Spleen (tissue), 11 donors: Measurements from ENCODE around the gene FAM20C. TPM values are rescaled to one million over a fixed set of nuclear protein-coding genes. Genes with fewer than 3 reads are reported as not detected.

Source experiments
- DNase-seq: peaks from one replicate; pipeline ENCODE4 v3.0.0-alpha.2; 2020
- H3K27ac ChIP-seq, 8 donors: fragments of 200-600 bp; sonication (generic) in 7 of 8; 1 replicate in 4 of 8; 2 replicates in 4 of 8; pipeline versions ENCODE4 v1.5.0 to v1.8.0; 2016 to 2021; ENCODE audit warnings: inconsistent platforms in 4 of 8, mild to moderate bottlenecking in 4 of 8, moderate library complexity in 1 of 8
- H3K27me3 ChIP-seq, 7 donors: fragments of 200-600 bp; sonication (generic) in 6 of 7; replicated peaks in 1 of 7; 1 replicate in 4 of 7; 2 replicates in 3 of 7; pipeline versions ENCODE4 v1.5.0 to v1.8.0; 2016 to 2021; ENCODE audit warnings: inconsistent platforms in 3 of 7, mild to moderate bottlenecking in 1 of 7
- H3K36me3 ChIP-seq, 6 donors: fragments of 200-600 bp; sonication (generic) in 5 of 6; 1 replicate in 4 of 6; 2 replicates in 2 of 6; pipeline versions ENCODE4 v1.5.0 to v1.8.0; 2016 to 2021; ENCODE audit warnings: inconsistent platforms in 2 of 6
- H3K4me1 ChIP-seq, 6 donors: fragments of 200-600 bp; sonication (generic) in 5 of 6; 1 replicate in 3 of 6; 2 replicates in 3 of 6; pipeline versions ENCODE4 v1.5.0 to v1.8.0; 2016 to 2021; ENCODE audit warnings: inconsistent platforms in 3 of 6
- H3K4me3 ChIP-seq, 8 donors: fragments of 200-600 bp; sonication (generic) in 7 of 8; 1 replicate in 4 of 8; 2 replicates in 4 of 8; pipeline versions ENCODE4 v1.5.0 to v1.8.0; 2016 to 2021; ENCODE audit warnings: inconsistent platforms in 4 of 8, mild to moderate bottlenecking in 4 of 8, moderate library complexity in 2 of 8
- H3K9me3 ChIP-seq, 8 donors: fragments of 200-600 bp; sonication (generic) in 7 of 8; 1 replicate in 4 of 8; 2 replicates in 4 of 8; pipeline versions ENCODE4 v1.5.0 to v1.8.0; 2016 to 2021; ENCODE audit warnings: inconsistent platforms in 4 of 8
- CTCF ChIP-seq, 11 experiments: fragments of 200-600 bp in 7 of 11; fragments of 450-650 bp in 4 of 11; sonication (generic) in 4 of 11; IDR thresholded peaks in 8 of 11; conservative IDR thresholded peaks in 3 of 11; 1 replicate in 7 of 11; 2 replicates in 4 of 11; pipeline versions ENCODE4 v1.4.0 to v1.8.0; 2016 to 2021; ENCODE audit warnings: antibody characterized with exemption in 11 of 11, inconsistent platforms in 4 of 11, mild to moderate bottlenecking in 1 of 11
- POLR2A ChIP-seq, 3 donors: fragments of 450-650 bp; IDR thresholded peaks; one replicate each; pipeline ENCODE4 v1.5.1; 2017; ENCODE audit warnings: antibody characterized with exemption in 3 of 3, mild to moderate bottlenecking in 1 of 3
- POLR2AphosphoS5 ChIP-seq, 3 donors: sonication (generic); formaldehyde crosslinking; IDR thresholded peaks; one replicate each; pipeline ENCODE4 v1.5.1; 2017; ENCODE audit warnings: antibody characterized with exemption in 3 of 3
- WGBS, 5 donors: extraction: QIAGEN DNeasy Blood & Tissue Kit in 3 of 5; methylation state at CpG; one replicate each; pipeline versions ENCODE4 v1.1.5 to v1.1.7; 2013 to 2018; 5-methylcytosine and 5-hydroxymethylcytosine counted together
- intact Hi-C: fragments of 100-400 bp; cut with DNase I; formaldehyde crosslinking; loops from one replicate; pipeline ENCODE4 v1.15.0; 2023; ENCODE audit warnings: low total_unique reads
- polyA plus RNA-seq, 3 donors: library from polyadenylated mRNA; stranded (reverse); fragments of 200-250 nt; gene quantifications; one replicate each; pipeline ENCODE4 v1.2.1, GENCODE V29; 2013
- total RNA-seq, 7 donors: library from RNA; depleted of rRNA in 3 of 7; stranded (reverse); fragments of >200 nt in 3 of 7; fragmentation: NEBNext Ultra II Directional in 4 of 7; extraction: Animal tissue kit (Norgen Biotek cat#: 25700) in 4 of 7; gene quantifications; one replicate each; pipeline versions ENCODE4 v1.1.0 to v1.2.1, GENCODE V29; 2016 to 2021
- donor health status: healthy with polysubstance abuse.
- donor health status: DM: no; HTN: no; CAD: no; lungs with moderate emphysema.
- donor health status: DM: no; HTN: no; CAD: no.
- donor health status: Bipolar disorder and iron deficiency.
- donor health status: healthy.
- donor health status: DM: no; HTN: no; CAD: no.
- donor health status: DM: yes; HTN: yes; CAD: no.

The FAM20C gene
- total and polyA plus RNA-seq, 10 donors: 6.9 to 27.3 (median 14.6) TPM

GRCh38 chr7:191105-191980 is 1.0 kb upstream of the FAM20C start:
- Histone ChIP-seq H3K9me3 (no peaks in the 10 kb centered on the region), H3K4me1 (peaks cover 0 to 52% (median 26%) of the 10 kb centered on the region in 6 donors), H3K4me3 (peak overlapping the region; percentile 48 to 81 (median 58)), H3K27ac (peak overlapping the region in 7 of 8 donors; percentile 29 to 86 (median 72)), H3K27me3 (peaks cover 0 to 71% (median 35%) of the 10 kb centered on the region in 7 donors), H3K36me3 (peaks cover 0 to 11% (median 0%) of the 10 kb centered on the region in 6 donors)
- DNase-seq: no peak
- 31 to 70% (median 37%) methylated on average over 13 to 34 of the region's 34 CpGs for WGBS, 5 donors
- TF ChIP-seq CTCF (IDR thresholded peaks at IDR 0.05 in 8 of 11, conservative IDR thresholded peaks at IDR 0.05 in 3 of 11): no peak
- TF ChIP-seq POLR2AphosphoS5 (IDR thresholded peaks at IDR 0.05): no peak
- no peak for TF ChIP-seq POLR2A (IDR thresholded peaks at IDR 0.05)
- intact Hi-C loops: no loop called here

- Histone ChIP-seq H3K27ac (peak overlapping the region in 6 of 8 donors; percentile 51 to 86 (median 74)), H3K9me3 (no peaks in the 10 kb centered on the region), H3K4me1 (peaks cover 0 to 52% (median 26%) of the 10 kb centered on the region in 6 donors), H3K36me3 (peaks cover 0 to 27% (median 7%) of the 10 kb centered on the region in 6 donors), H3K27me3 (peaks cover 0 to 75% (median 35%) of the 10 kb centered on the region in 7 donors), H3K4me3 (peak overlapping the region; percentile 48 to 81 (median 58))
- TF ChIP-seq CTCF (IDR thresholded peaks at IDR 0.05 in 8 of 11, conservative IDR thresholded peaks at IDR 0.05 in 3 of 11): no peak
- TF ChIP-seq POLR2AphosphoS5 (IDR thresholded peaks at IDR 0.05): no peak
- TF ChIP-seq POLR2A (IDR thresholded peaks at IDR 0.05): no peak
- WGBS, 5 donors: 0 to 2% (median 1%) methylated on average over 85 to 119 of the region's 119 CpGs; no CpG with 5 or more reads in 2 of the 5 donors
- intact Hi-C loops: no loop called here
- no peak for DNase-seq
These were observed 520 bp downstream of the FAM20C start for GRCh38 chr7:192701-193480.

GRCh38 chr7:193481-194251 is 1.3 kb downstream of the FAM20C start:
- peaks cover 0 to 75% (median 35%) of the 10 kb centered on the region in 7 donors for H3K27me3 ChIP-seq
- no peak for DNase-seq
- peaks cover 0 to 34% (median 8%) of the 10 kb centered on the region in 6 donors for H3K36me3 ChIP-seq
- H3K4me3 ChIP-seq: peak overlapping the region; percentile 14 to 81 (median 58)
- no peak for TF ChIP-seq CTCF (IDR thresholded peaks at IDR 0.05 in 8 of 11, conservative IDR thresholded peaks at IDR 0.05 in 3 of 11)
- no peak for TF ChIP-seq POLR2A (IDR thresholded peaks at IDR 0.05)
- TF ChIP-seq POLR2AphosphoS5 (IDR thresholded peaks at IDR 0.05): no peak
- H3K9me3 ChIP-seq: no peaks in the 10 kb centered on the region
- H3K4me1 ChIP-seq: peaks cover 0 to 52% (median 26%) of the 10 kb centered on the region in 6 donors
- intact Hi-C loops: no loop called here
- H3K27ac ChIP-seq: peak overlapping the region in 3 of 8 donors; percentile 16 to 79 (median 55)
- 6 to 24% (median 10%) methylated on average over 13 to 57 of the region's 57 CpGs for WGBS, 5 donors
